HG02798 (cell line): ENCODE measurements around the gene TXLNB.
A peak's percentile ranks its signal among the peaks of the same experiment; 100 is the strongest.
"Not testable (repeated sequence)": the region's sequence is repeated elsewhere in the genome, so short reads cannot be mapped to it uniquely, and the experiment has no call there.

ENCODE experiments used
- ATAC-seq: cut with Tn5 transposase; IDR thresholded peaks from one replicate; pipeline ENCODE4 v1.9.1; 2021; ENCODE audit warnings: mild to moderate bottlenecking; ENCODE audit not compliant: unreplicated experiment, poor library complexity

Gene TXLNB

GRCh38 chr6:139313229-139313628 lies 21.4 kb upstream of the TXLNB start:
- no peak for ATAC-seq

- no peak for ATAC-seq
Measured at GRCh38 chr6:139311831-139312230, 20.0 kb upstream of the TXLNB start.

- ATAC-seq, result no peak
Measured at GRCh38 chr6:139308936-139309603, 17.3 kb upstream of the TXLNB start.

- ATAC-seq, result peak; percentile 43
Measured at GRCh38 chr6:139308286-139308916, 16.6 kb upstream of the TXLNB start.

GRCh38 chr6:139306291-139306981 lies 14.6 kb upstream of the TXLNB start:
- no peak for ATAC-seq

- no peak for ATAC-seq
Measured at GRCh38 chr6:139303185-139303584, 11.4 kb upstream of the TXLNB start.

- no peak for ATAC-seq
Measured at GRCh38 chr6:139297921-139298320, 6.1 kb upstream of the TXLNB start.

- ATAC-seq, result no peak
Measured at GRCh38 chr6:139296927-139297326, 5.1 kb upstream of the TXLNB start.

- no peak for ATAC-seq
Measured at GRCh38 chr6:139295901-139296300, 4.1 kb upstream of the TXLNB start.

- no peak for ATAC-seq
Measured at GRCh38 chr6:139294090-139294489, 2.3 kb upstream of the TXLNB start.

- ATAC-seq, result not testable (repeated sequence)
Measured at GRCh38 chr6:139293230-139293629, 1.4 kb upstream of the TXLNB start.

GRCh38 chr6:139290787-139291311 lies 949 bp downstream of the TXLNB start:
- peak; percentile 82 for ATAC-seq

GRCh38 chr6:139289233-139289632 lies 2.6 kb downstream of the TXLNB start:
- ATAC-seq, result no peak

- no peak for ATAC-seq
Measured at GRCh38 chr6:139288496-139289040, 3.2 kb downstream of the TXLNB start.

GRCh38 chr6:139287868-139288267 lies 3.9 kb downstream of the TXLNB start:
- no peak for ATAC-seq

- not testable (repeated sequence) for ATAC-seq
Measured at GRCh38 chr6:139286438-139286837, 5.4 kb downstream of the TXLNB start.

GRCh38 chr6:139285590-139285989 lies 6.2 kb downstream of the TXLNB start:
- ATAC-seq, result no peak

GRCh38 chr6:139284789-139285188 lies 7.0 kb downstream of the TXLNB start:
- ATAC-seq, result no peak

GRCh38 chr6:139282684-139283083 lies 9.1 kb downstream of the TXLNB start:
- ATAC-seq, result no peak

GRCh38 chr6:139278190-139278589 lies 13.6 kb downstream of the TXLNB start:
- ATAC-seq, result no peak

GRCh38 chr6:139277587-139277986 lies 14.2 kb downstream of the TXLNB start:
- ATAC-seq, result no peak
